Stimulated activated CD4-positive, alpha-beta T cell treated with anti-CD3 and anti-CD28 coated beads, Interleukin-4, amount 100 ng/mL, for 4 hours (primary cell): ENCODE measurements around the gene APPBP2.
A peak's percentile ranks its signal among the peaks of the same experiment; 100 is the strongest.
"Not testable (repeated sequence)": the region's sequence is repeated elsewhere in the genome, so short reads cannot be mapped to it uniquely, and the experiment has no call there.

Source experiments
- DNase-seq, 2 experiments: peaks; one replicate each; pipeline ENCODE4 v3.0.0-alpha.2; 2020

The APPBP2 gene

GRCh38 chr17:60490594-60490993, 35.4 kb downstream of the APPBP2 start:
- not testable (repeated sequence) for DNase-seq

GRCh38 chr17:60481604-60482003, 44.4 kb downstream of the APPBP2 start:
- no peak for DNase-seq

- DNase-seq, result no peak
These were observed 52.3 kb downstream of the APPBP2 start for GRCh38 chr17:60473788-60474187.

GRCh38 chr17:60472449-60472848, 53.6 kb downstream of the APPBP2 start:
- no peak for DNase-seq

GRCh38 chr17:60471451-60471850, 54.6 kb downstream of the APPBP2 start:
- no peak for DNase-seq

- no peak for DNase-seq
These were observed 57.7 kb downstream of the APPBP2 start for GRCh38 chr17:60468371-60468770.

- DNase-seq, result no peak
These were observed 61.7 kb downstream of the APPBP2 start for GRCh38 chr17:60464343-60464742.

GRCh38 chr17:60463157-60463835, 62.7 kb downstream of the APPBP2 start:
- DNase-seq, result no peak

- no peak for DNase-seq
These were observed 64.5 kb downstream of the APPBP2 start for GRCh38 chr17:60461584-60461983.

GRCh38 chr17:60457148-60457547, 68.9 kb downstream of the APPBP2 start:
- DNase-seq, result no peak

- DNase-seq, result no peak
These were observed 70.7 kb downstream of the APPBP2 start for GRCh38 chr17:60455378-60455777.

- DNase-seq, result no peak
These were observed 74.1 kb downstream of the APPBP2 start for GRCh38 chr17:60451965-60452364.

- no peak for DNase-seq
These were observed 75.0 kb downstream of the APPBP2 start for GRCh38 chr17:60451071-60451470.

- DNase-seq, result no peak
These were observed 78.7 kb downstream of the APPBP2 start for GRCh38 chr17:60447375-60447774.

- no peak for DNase-seq
These were observed 80.9 kb downstream of the APPBP2 start for GRCh38 chr17:60445144-60445543.

GRCh38 chr17:60443713-60444112, 82.3 kb downstream of the APPBP2 start:
- no peak for DNase-seq

GRCh38 chr17:60442271-60443173, 83.5 kb downstream of the APPBP2 start:
- no peak for DNase-seq

GRCh38 chr17:60439501-60439900, 86.5 kb downstream of the APPBP2 start:
- no peak for DNase-seq

GRCh38 chr17:60436676-60437075, 89.4 kb downstream of the APPBP2 start:
- no peak for DNase-seq

- peak; percentile 28 to 33 for DNase-seq
These were observed 90.5 kb downstream of the APPBP2 start for GRCh38 chr17:60435244-60436167.

- DNase-seq, result not testable (repeated sequence)
These were observed 92.7 kb downstream of the APPBP2 start for GRCh38 chr17:60433021-60433997.

GRCh38 chr17:60430561-60430960, 95.5 kb downstream of the APPBP2 start:
- DNase-seq, result not testable (repeated sequence)
